ENCODE measurements around the gene SIRPA.

The SIRPA gene

DNA sequence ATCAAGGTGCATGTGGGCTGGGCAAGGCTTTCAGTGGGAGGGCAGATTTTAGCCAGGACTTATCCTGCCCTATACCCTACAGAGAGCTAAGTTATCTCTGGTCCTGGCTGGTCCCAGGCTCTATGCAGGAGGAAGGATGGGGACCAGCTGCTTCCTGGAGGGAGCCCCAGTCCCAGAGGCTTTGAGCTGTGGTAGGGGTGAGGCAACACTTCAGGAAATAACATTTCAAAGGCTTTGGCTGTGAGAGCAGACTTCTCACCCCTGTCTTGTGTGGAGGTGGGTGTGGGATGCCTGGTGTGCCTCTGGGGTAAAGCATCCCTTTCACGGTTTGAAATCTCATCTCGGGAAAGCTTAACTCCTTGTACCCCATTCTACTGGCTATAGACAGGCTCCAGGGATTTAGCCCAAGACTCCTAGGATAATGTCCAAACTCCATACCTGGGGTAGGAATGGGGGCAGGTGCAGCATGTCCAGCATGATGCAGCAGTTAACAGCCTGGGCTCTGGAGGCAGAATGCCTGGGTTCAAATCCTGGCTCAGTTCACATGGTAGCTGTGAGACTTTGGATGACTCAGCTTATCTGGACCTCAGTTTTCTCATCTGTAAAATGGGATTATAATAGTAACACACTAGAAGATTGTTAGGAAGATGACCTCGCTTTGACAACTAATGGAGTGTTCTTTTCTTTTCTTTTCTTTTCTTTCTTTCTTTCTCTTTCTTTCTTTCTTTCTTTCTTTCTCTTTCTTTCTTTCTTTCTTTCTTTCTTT lies 27.5 kb upstream of the SIRPA start:
- no peak for DNase-seq (ENCODE audit: low read depth)
- H3K4me3 ChIP-seq (ENCODE audit: low read depth, low read length), result no peak overlapping the region

DNA sequence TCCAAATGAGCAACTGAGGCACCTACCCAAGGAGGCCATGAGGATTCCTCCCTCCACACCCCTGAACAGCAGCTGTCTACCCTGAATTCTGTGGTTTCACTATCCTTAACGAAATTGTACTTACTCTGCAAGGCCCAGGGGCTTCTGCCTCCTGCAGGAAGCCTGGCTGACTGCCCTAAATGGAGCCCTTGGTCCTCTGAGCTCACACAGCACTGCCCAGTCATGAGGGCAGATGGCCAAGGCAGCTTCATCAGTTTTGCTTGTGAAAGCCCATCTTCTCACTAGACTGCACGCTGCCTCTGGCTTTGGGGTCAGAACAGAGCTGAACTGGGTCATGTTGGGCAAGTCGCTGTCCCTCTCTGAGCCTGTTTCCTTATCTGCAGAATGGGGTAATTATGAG lies 26.4 kb upstream of the SIRPA start:
- H3K4me3 ChIP-seq (ENCODE audit: low read depth, low read length), result no peak overlapping the region
- no peak for DNase-seq (ENCODE audit: low read depth)

DNA sequence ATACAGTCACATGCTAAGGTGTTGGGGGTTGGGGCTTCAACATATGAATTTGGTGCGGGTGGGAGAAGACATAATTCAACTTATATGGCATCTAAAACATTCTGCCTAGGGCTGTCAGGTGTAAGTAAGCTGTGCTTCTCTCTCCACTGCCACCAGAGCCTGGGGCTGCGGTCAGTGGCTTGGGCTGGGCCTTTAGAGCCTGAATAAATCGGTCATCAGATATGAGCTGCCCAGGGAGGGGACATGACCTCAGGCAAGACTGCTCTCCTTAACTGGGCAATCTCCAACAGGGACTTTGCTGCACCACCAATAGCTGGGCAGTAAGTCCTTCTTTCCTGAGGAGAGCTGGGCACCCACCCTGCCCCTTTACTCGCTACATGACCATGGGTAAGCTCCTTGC lies 24.9 kb upstream of the SIRPA start:
- H3K4me3 ChIP-seq (ENCODE audit: low read depth, low read length), result no peak overlapping the region
- DNase-seq (ENCODE audit: low read depth), result no peak

DNA sequence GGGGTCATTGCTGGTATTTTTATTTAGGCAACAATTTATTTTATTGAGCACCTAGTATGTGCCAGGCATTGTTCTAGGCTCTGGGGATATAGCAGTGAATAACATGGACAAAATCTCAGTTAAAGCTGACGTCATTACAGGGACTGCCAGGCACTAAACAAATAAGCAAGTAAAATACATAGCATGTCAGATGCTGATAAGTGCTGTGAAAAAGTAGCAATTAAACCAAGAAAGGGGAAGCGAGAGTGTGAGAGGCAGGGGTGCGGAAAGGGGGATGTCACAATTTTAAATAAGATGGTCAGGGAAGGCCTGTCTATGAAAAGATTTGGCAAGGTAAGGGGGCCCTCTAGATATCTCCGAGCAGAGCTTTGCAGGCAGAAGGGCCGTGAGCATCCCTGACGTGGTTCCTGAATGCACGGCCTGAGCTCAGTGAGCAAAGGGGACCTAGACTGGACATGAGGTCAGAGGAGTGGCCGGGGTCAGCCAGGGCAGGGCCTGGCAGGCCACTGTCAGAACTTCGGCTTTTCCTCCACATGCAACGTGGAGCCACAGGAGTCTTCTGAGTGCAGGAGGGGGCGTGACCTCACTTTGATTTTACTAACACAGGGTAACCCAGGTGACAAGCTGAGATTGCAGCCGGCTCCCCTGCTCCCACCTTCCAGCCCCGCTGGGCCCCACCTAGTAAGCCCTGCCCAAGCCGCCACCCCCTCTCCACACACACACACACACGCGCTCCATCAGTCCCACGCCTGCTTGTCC lies 24.2 kb upstream of the SIRPA start:
- DNase-seq (ENCODE audit: low read depth), result no peak
- H3K4me3 ChIP-seq (ENCODE audit: low read depth, low read length), result no peak overlapping the region

DNA sequence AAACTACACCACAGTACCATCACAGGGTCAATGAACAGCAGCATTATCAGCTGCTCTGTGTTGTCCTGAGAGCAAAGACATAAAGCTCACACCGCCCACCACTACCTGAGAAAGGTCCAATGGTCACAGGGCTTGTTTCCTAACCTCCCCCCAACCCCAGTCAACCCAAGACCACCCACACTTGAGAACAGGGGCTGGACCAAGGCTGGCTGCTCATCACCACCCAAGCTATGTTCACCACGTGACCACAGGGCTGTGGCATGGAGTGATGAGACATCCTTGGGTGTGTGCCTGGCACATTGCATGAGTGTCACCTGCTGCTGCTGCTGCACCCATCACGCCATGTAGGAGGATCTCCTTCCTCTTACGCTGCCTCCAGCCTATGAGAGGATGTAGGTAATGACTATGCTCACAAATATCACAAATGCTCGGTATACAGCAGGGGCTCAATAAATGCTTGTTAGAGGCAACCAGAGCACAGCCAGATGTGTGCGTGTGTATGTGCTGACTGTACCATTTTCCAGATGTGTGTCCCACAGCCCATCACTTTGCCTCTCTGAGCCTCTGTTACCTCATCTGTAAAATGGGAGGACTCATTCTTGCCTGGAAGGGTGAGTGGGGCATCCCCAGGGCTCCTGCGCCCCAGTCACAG lies 23.3 kb upstream of the SIRPA start:
- no peak for DNase-seq (ENCODE audit: low read depth)
- no peak overlapping the region for H3K4me3 ChIP-seq (ENCODE audit: low read depth, low read length)

DNA sequence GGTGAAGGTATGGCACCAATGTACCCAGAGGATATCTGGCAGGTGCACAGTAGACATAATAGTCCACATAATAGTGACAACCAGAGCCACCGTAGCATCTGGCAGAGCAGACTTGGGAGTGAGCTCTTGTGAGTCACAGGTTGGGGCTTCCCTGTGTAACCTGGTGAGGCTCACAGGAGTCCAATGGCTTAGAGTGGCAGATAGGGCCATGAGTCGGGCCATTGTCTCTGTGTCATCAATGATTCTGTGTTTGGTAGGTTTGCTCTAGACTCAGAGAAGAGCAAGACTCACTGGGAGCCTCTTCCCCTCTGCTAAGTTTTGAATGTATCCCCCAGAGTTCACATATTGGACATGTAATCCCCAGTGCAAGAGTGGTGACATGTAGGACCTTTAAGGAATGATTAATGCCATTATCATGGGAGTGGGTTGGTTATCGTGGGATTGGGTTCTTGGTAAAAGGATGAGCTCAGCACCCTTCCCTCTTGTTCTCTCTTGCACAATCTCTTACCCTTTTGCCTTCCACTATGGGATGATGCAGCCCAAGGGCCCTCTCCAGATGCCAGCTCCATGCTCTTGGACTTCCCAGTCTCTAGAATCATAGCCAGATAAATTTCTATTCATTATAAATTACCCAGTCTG lies 22.6 kb upstream of the SIRPA start:
- no peak overlapping the region for H3K4me3 ChIP-seq (ENCODE audit: low read depth, low read length)
- DNase-seq (ENCODE audit: low read depth), result no peak

DNA sequence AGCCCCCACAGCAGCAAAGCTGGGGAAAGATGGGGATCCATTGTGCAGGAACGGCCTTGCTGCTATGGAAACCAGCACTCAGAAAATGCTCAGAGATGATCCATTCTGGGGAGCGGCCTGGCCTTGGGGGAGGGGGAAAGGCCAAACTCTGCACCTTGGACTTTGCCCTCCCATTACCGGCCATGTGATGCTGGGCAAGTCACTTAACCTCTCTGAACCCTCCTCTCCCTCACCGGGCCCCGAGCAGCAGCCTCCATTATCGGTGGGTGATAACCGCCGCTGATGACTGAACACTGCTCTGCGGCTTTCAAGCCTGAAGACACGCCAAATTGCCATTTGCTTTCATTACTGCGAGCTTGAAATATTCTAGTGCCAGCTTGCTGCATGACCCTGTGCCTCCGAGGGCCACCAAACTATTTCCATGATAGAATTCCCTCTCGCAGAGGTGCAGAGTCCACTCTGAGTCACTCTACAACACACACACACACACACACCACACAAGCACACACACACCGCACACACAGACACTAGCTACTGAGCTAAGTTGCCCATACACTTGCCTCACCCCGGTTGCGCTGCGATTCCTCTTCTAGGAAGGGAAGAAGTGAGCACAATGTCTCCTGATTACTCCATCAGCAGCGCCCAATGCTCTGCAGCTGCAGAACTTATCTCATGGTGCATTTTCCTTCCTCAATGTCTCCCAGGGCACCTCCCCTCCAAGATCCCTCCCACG lies 20.6 kb upstream of the SIRPA start:
- H3K4me3 ChIP-seq (ENCODE audit: low read depth, low read length), result no peak overlapping the region
- DNase-seq (ENCODE audit: low read depth), result no peak

DNA sequence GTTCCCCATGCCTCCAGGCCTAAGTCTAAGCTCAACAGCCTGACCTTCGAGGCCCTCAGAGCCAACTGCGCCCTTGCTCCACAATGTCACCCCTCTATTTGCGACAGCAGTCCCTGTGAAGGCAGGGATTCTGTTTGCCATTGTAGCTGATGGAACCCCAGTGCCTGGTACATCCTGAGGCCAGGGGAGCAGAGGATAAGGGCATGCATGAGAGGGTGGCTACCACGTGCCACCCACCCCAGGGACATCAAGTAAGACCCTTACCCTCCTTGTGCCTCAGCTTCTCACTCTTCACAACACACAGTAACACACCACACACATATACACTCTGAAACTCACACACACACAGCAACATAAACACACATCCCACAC lies 20.0 kb upstream of the SIRPA start:
- no peak overlapping the region for H3K4me3 ChIP-seq (ENCODE audit: low read depth, low read length)
- no peak for DNase-seq (ENCODE audit: low read depth)

DNA sequence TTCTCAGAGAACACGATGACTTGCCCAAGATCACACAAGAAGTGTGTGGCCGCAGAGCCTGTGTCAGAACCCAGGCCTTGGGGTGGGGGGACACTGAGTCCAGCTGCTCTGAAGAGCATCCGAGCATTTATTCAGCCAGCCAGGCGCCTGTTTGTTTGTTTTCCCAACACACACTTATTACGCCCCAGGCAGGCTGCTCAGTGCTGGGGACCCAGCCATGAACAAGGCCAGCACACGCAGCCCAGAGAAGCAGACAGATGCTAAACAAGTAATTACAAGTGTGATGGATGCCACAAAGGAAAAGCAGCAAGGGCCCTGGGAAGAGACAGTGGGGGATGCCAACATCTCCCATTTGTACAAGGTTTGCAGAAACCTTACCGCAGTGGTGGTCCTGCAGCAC lies 19.4 kb upstream of the SIRPA start:
- DNase-seq (ENCODE audit: low read depth), result no peak
- H3K4me3 ChIP-seq (ENCODE audit: low read depth, low read length), result no peak overlapping the region

DNA sequence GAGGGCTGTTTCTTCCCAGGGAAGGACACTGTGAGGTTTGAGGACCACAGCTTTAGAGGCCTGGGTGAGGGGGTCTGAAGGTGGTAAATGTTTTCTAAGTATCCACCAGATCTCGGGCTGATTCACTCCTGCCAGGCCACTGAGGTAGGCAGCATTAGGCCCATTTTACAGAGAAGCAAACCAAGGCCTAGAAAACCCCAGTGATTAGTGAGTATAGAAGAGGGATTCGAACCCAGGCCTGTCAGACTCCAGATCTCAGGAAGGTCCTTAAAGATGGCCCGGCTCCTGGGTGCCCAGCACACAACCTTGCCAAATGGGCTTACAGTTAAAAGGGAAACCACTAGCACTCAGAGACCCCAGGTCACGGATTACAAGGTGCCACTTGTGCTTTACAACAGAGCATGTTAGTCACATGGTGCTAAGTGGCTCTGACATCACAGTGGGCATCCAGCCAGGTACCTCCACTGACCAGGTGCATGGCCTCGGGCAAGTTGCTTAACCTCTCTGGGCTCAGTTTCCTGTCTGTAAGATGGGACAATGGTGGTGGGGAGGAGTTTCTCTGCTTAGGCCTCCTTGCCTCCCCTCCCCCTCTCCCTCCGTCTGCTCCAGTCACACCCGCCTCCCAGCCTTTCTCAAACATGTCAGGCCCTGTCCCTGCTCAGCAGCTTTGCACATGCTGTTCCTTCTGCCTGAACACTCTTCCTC lies 18.8 kb upstream of the SIRPA start:
- H3K4me3 ChIP-seq (ENCODE audit: low read depth, low read length), result no peak overlapping the region
- no peak for DNase-seq (ENCODE audit: low read depth)

DNA sequence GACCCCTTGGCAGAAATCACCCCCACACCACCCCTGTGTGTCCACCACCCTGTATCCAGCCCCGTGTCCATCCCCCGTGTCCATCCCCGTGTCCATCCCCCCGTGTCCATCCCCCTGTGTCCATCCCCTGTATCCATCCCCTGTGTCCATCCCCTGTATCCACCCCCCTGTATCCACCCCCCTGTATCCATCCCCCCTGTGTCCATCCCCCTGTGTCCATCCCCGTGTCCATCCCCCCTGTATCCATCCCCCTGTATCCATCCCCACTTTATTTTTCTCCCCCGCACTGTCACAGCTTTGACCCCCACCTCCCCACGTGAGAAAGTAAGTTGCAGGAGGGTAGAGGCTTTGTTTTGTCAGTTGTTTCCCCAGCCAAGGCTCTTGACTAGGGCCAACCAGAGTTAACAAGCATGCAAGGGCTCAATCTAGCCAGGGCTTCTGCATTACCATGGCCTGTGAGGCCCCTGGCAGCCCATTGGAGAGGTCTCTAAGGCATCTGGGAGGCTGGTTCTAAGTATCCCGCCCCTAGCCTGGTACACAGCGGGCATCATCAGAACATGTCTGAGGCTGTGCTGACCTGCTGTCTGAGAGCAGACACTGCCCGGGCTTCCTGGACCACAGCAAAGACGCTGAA lies 18.1 kb upstream of the SIRPA start:
- DNase-seq (ENCODE audit: low read depth), result no peak
- H3K4me3 ChIP-seq (ENCODE audit: low read depth, low read length), result no peak overlapping the region

DNA sequence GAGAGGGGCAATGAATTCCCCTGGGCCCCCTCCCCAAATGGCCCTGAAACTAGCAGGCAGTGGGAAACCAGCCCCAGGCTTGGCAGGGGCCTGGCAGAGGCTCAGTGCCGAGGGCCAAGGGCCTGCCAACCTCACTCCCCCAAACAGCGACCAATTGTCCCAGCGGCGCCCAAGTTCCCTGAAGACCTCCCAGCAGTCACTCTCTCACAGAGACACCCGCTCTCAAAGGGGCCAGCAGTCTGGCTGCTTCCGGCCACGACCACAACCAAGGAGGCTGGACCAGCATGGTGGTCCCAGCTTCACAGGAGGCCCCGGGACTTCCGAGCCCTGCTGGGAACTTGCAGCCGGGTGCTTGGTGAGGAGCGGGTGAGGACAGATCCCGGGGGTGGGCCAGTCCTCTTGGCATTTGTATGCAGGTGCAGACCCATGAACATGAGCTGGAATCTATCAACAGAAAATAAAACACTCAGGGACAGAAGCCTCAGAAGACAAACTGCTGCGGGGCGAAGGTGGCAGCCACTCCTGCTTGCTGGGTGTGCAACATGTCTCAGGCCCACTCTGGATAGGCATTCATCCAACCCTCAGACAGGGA lies 17.5 kb upstream of the SIRPA start:
- H3K4me3 ChIP-seq (ENCODE audit: low read depth, low read length), result no peak overlapping the region
- no peak for DNase-seq (ENCODE audit: low read depth)

DNA sequence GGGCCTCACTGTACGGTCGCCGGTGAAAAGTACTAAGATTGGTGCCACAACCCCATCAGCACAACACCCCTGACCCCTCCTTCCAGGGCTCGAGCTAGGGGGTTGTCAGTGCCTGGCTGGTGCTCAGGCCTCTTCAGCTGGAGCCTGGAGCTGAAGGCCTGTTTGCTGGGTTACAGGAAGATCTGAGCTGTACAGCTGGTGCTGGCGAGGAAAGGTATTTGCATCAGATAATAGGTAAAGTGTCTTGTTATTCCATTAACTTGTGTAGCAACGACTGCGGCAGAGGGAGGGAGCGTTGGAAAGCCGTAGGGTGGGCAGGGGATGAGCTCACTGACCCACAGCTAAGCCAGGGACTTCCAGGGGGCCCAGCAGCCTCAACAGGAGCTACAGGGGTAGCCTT lies 15.8 kb upstream of the SIRPA start:
- no peak for DNase-seq (ENCODE audit: low read depth)
- H3K4me3 ChIP-seq (ENCODE audit: low read depth, low read length), result no peak overlapping the region

DNA sequence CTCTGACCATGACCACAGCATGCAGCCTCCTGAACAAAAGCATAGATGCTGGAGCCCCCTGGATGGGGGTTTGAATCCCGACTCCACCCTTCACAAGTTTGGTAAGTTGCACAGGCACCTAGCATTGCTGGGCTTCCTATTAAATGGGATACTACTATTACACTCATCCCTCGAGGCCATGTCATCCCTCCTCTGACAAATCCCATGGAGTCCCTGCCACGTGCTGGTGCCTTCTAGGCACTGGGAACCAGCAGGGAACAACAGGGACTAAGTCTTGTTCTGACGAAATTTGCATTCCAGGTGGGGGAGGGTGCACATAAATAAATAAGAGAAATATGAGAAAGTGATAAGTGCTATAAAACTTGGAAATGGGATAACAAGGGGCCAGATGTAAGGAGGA lies 15.3 kb upstream of the SIRPA start:
- DNase-seq (ENCODE audit: low read depth), result no peak

DNA sequence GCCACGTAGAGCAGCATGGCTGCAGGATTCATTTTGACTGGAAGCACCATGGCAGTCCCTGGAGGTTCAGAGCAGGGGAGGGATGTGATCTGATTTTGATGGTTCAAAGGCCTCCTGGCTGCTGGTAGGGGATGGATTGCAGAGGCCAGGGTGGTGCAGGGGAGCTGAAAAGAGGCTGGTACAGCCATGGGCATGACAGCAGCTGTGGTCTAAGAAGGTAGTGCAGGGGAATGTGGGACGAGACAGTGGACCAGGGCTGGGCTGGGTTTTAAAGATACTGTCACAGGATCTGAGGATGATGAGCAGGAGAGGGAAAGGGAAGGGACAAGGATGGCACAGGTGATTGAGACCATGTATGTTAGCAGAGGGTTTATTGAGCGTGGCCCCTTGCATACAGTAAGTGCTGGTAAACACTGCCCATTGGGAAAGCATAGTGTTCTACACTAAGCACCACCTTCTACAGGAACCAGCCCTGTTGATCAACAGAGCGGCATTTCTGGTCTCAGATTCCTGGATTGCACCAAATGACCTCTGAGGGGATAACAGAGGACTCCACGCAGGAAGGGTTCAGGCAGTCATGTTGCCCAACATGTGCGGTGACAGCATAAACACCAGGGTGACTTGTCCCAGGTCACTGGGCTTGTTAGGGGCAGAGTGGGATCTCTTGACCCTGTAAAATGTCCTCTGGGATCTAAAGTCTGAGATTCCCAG lies 14.5 kb upstream of the SIRPA start:
- H3K4me3 ChIP-seq (ENCODE audit: low read depth, low read length), result no peak overlapping the region
- DNase-seq (ENCODE audit: low read depth), result no peak

More for the DNA sequence above, 15.3 kb upstream of the SIRPA start:
- H3K4me3 ChIP-seq (ENCODE audit: low read depth, low read length), result no peak overlapping the region

DNA sequence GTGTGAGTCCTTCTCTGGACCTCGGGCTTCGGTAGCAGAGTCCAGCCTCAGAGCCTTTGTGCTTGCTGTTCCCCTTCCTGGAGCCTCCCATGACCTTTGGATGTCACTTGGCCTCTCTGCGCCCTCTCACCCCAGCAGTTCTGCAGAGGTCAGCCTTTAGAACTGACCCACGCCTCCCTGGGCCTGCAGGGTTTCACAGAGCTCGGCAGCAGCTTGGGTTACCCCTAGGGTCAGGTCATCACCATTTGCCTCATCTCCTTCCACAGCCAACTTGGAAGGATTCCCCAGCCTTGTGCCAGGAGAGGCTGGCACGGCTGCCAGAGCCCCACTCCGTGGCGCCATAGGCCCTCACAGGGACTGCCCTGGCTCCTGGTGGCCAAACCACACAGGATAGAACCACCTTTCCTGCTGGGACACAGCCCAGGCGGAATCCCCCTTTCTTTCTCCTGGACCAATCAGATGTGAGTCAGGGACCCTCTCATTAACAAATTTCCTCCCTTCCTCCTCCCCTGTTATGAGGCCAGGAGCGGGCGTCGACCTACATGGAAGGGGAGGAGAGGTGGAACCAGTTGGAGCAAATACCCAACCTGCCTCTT lies 13.9 kb upstream of the SIRPA start:
- DNase-seq (ENCODE audit: low read depth), result no peak

DNA sequence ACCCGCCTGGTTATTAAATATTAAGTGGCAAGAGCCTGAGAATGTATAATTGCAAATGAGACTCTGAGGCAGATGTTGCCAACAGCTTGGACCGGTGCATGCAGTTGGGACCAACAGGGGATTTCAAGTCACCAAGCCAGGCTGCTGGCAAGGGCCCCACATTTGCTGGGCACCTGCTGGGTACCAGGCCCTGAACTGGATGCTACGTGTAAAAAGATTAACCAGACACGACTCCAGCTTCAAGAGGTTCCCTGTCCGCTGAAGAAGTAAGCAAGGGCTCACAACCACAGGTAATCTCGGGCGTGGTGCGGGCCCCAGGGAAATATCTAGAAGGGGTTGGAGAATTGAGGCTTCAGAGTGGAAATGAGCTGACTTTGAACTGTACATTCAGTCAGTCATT lies 13.2 kb upstream of the SIRPA start:
- no peak for DNase-seq (ENCODE audit: low read depth)
- H3K4me3 ChIP-seq (ENCODE audit: low read depth, low read length), result no peak overlapping the region

More for the DNA sequence above, 13.9 kb upstream of the SIRPA start:
- H3K4me3 ChIP-seq (ENCODE audit: low read depth, low read length), result no peak overlapping the region

All from skeletal muscle cell (primary cell).